H1 (cell line): ENCODE data around the gene DDR2. TPM values are rescaled to one million over a fixed set of nuclear protein-coding genes. Genes with fewer than 3 reads are reported as not detected.

ENCODE experiments used
- CTCF ChIA-PET: fragments of 300-600 bp; sonication (Branson Sonifier 250); formaldehyde crosslinking; loops from one replicate; lab custom pipeline; 2021; ENCODE audit not compliant: partially characterized antibody; lab: Charles Lee
- POLR2A ChIA-PET: fragments of 300-600 bp; sonication (Branson Sonifier 250); formaldehyde crosslinking; loops from one replicate; lab custom pipeline; 2021; ENCODE audit warnings: inconsistent platforms; ENCODE audit not compliant: partially characterized antibody; lab: Charles Lee
- DNase-seq, 2 experiments: peaks; one replicate each; pipeline versions ENCODE4 v3.0.0 to v3.0.0-alpha.2; 2010 to 2022; ENCODE audit warnings: low spot score in 2 of 2, low read depth in 1 of 2, mixed read lengths in 1 of 2
- FAIRE-seq: peaks from 2 replicates; lab custom pipeline; 2011; peaks lifted over from hg19 to GRCh38; lab: Jason Lieb, UNC
- H2AFZ ChIP-seq: 2 replicates; pipeline ENCODE4 v1.8.1; 2012; ENCODE audit warnings: low read length, inconsistent platforms
- H2AK5ac ChIP-seq: 2 replicates; pipeline ENCODE4 v1.6.1; 2013; ENCODE audit warnings: low read depth, low read length
- H2BK120ac ChIP-seq: replicated peaks from 2 replicates; pipeline ENCODE3; 2013; ENCODE audit warnings: low read depth, low read length, inconsistent platforms
- H2BK12ac ChIP-seq: 2 replicates; pipeline ENCODE4 v1.6.1; 2013; ENCODE audit warnings: low read depth, low read length
- H2BK15ac ChIP-seq: 2 replicates; pipeline ENCODE4 v1.6.1; 2013; ENCODE audit warnings: low read length
- H2BK20ac ChIP-seq: 2 replicates; pipeline ENCODE4 v1.6.1; 2013; ENCODE audit warnings: low read length
- H2BK5ac ChIP-seq: 2 replicates; pipeline ENCODE4 v1.6.1; 2013; ENCODE audit warnings: low read depth, low read length
- H3K14ac ChIP-seq: 2 replicates; pipeline ENCODE4 v1.6.1; 2013; ENCODE audit warnings: inconsistent platforms; ENCODE audit not compliant: insufficient read length
- H3K18ac ChIP-seq: 2 replicates; pipeline ENCODE4 v1.6.1; 2013; ENCODE audit warnings: low read length; ENCODE audit errors: extremely low read depth
- H3K23ac ChIP-seq: 2 replicates; pipeline ENCODE4 v1.6.1; 2013; ENCODE audit warnings: inconsistent platforms; ENCODE audit not compliant: insufficient read length
- H3K23me2 ChIP-seq: 2 replicates; pipeline ENCODE4 v1.6.1; 2013; ENCODE audit warnings: low read depth, low read length
- H3K27ac ChIP-seq: 2 replicates; pipeline ENCODE4 v1.6.1; 2011; ENCODE audit warnings: low read depth, low read length, inconsistent platforms
- H3K27me3 ChIP-seq, 4 experiments: replicated peaks in 1 of 4; 1 replicate in 1 of 4; 2 replicates in 3 of 4; pipeline versions ENCODE4 v1.6.1 to v1.8.1; 2011 to 2013; ENCODE audit warnings: low read length in 3 of 4, mild to moderate bottlenecking in 3 of 4, inconsistent platforms in 2 of 4, mixed read lengths in 2 of 4, moderate library complexity in 1 of 4; ENCODE audit not compliant: control insufficient read depth in 3 of 4, insufficient read depth in 3 of 4; ENCODE audit errors: extremely low read depth in 1 of 4
- H3K36me3 ChIP-seq, 4 experiments: 2 replicates each; pipeline versions ENCODE4 v1.6.1 to v1.8.1; 2011 to 2013; ENCODE audit warnings: mild to moderate bottlenecking in 4 of 4, low read length in 3 of 4, moderate library complexity in 2 of 4, control low read depth in 1 of 4, inconsistent platforms in 1 of 4; ENCODE audit not compliant: insufficient read depth in 4 of 4, control insufficient read depth in 2 of 4
- H3K4ac ChIP-seq: replicated peaks from 2 replicates; pipeline ENCODE3; 2013; ENCODE audit warnings: low read length, low read depth, mixed read lengths, inconsistent platforms; ENCODE audit not compliant: insufficient read length
- H3K4me1 ChIP-seq, 4 experiments: replicated peaks in 1 of 4; 1 replicate in 1 of 4; 2 replicates in 3 of 4; pipeline versions ENCODE4 v1.6.1 to v1.8.1; 2011 to 2013; ENCODE audit warnings: low read length in 3 of 4, inconsistent platforms in 2 of 4, mixed read lengths in 1 of 4; ENCODE audit not compliant: insufficient read depth in 4 of 4, control insufficient read depth in 3 of 4
- H3K4me2 ChIP-seq, 2 experiments: 2 replicates each; pipeline versions ENCODE4 v1.6.1 to v1.8.1; 2011 to 2013; ENCODE audit warnings: low read depth in 2 of 2, low read length in 2 of 2, control low read depth in 1 of 2, inconsistent platforms in 1 of 2, mild to moderate bottlenecking in 1 of 2; ENCODE audit not compliant: insufficient read depth in 1 of 2
- H3K4me3 ChIP-seq, 4 experiments: fragments of 200-600, 300-600 bp in 1 of 4; sonication (generic), shearing (Covaris generic), sonication (Bioruptor Twin) in 1 of 4; 2 replicates each; pipeline versions ENCODE4 v1.5.1 to v1.8.1; 2011 to 2016; ENCODE audit warnings: low read length in 4 of 4, low read depth in 3 of 4, control low read depth in 2 of 4, inconsistent platforms in 2 of 4, mild to moderate bottlenecking in 2 of 4, mixed read lengths in 1 of 4, moderate library complexity in 1 of 4; ENCODE audit not compliant: insufficient read depth in 2 of 4; ENCODE audit errors: extremely low read depth in 1 of 4
- H3K56ac ChIP-seq: replicated peaks from 2 replicates; pipeline ENCODE3; 2013; ENCODE audit warnings: low read depth, mild to moderate bottlenecking, mixed read lengths, low read length, inconsistent platforms; ENCODE audit not compliant: insufficient read length
- H3K79me1 ChIP-seq: 2 replicates; pipeline ENCODE4 v1.6.1; 2013; ENCODE audit warnings: low read depth, low read length, control low read depth
- H3K79me2 ChIP-seq, 2 experiments: 2 replicates each; pipeline versions ENCODE4 v1.6.1 to v1.8.1; 2012 to 2013; ENCODE audit warnings: low read length in 2 of 2, mild to moderate bottlenecking in 2 of 2, inconsistent platforms in 1 of 2; ENCODE audit not compliant: insufficient read depth in 2 of 2, control insufficient read depth in 1 of 2
- H3K9ac ChIP-seq, 4 experiments: replicated peaks in 1 of 4; 1 replicate in 1 of 4; 2 replicates in 3 of 4; pipeline versions ENCODE4 v1.6.1 to v1.8.1; 2011 to 2013; ENCODE audit warnings: low read depth in 3 of 4, low read length in 3 of 4, control low read depth in 2 of 4, mild to moderate bottlenecking in 2 of 4, moderate library complexity in 2 of 4, inconsistent platforms in 1 of 4; ENCODE audit errors: extremely low read depth in 1 of 4
- H3K9me3 ChIP-seq, 2 experiments: 2 replicates each; pipeline versions ENCODE4 v1.6.1 to v1.8.1; 2012 to 2013; ENCODE audit warnings: mild to moderate bottlenecking in 2 of 2, moderate library complexity in 2 of 2, control low read depth in 1 of 2, inconsistent platforms in 1 of 2, low read depth in 1 of 2, low read length in 1 of 2, mixed read lengths in 1 of 2; ENCODE audit not compliant: insufficient read depth in 2 of 2
- H4K20me1 ChIP-seq, 2 experiments: replicated peaks in 1 of 2; 2 replicates each; pipeline versions ENCODE3 to v1.8.1; 2011 to 2013; ENCODE audit warnings: inconsistent platforms in 2 of 2, low read length in 2 of 2, mild to moderate bottlenecking in 1 of 2; ENCODE audit not compliant: insufficient read depth in 2 of 2, control insufficient read depth in 1 of 2
- H4K5ac ChIP-seq: 2 replicates; pipeline ENCODE4 v1.6.1; 2013; ENCODE audit warnings: low read length, low read depth, mixed read lengths, inconsistent platforms; ENCODE audit not compliant: insufficient read length
- H4K8ac ChIP-seq: 2 replicates; pipeline ENCODE4 v1.8.0; 2013; ENCODE audit warnings: mild to moderate bottlenecking, moderate library complexity, low read length, inconsistent platforms; ENCODE audit not compliant: insufficient read depth; ENCODE audit errors: extremely low read depth
- H4K91ac ChIP-seq: replicated peaks from 2 replicates; pipeline ENCODE3; 2013; ENCODE audit warnings: low read length, mixed read lengths, inconsistent platforms; ENCODE audit not compliant: insufficient read length
- CBX8 ChIP-seq: fragments of 300-800, 300-1000 bp; sonication (generic); IDR thresholded peaks from 2 replicates; pipeline ENCODE4 v1.7.1; 2016; ENCODE audit warnings: low read depth, low read length, borderline replicate concordance
- EZH2 ChIP-seq: fragments of 200-600 bp; sonication (generic); IDR thresholded peaks from 2 replicates; pipeline ENCODE4 v1.7.1; 2012; ENCODE audit warnings: low read depth, mild to moderate bottlenecking, moderate library complexity, low read length, inconsistent platforms; ENCODE audit not compliant: severe bottlenecking
- POU5F1 ChIP-seq: IDR thresholded peaks from 2 replicates; pipeline ENCODE4 v1.6.1; 2011; ENCODE audit warnings: low read depth, mild to moderate bottlenecking, low read length, moderate library complexity
- SIN3A ChIP-seq, 2 experiments: IDR thresholded peaks in 1 of 2; conservative IDR thresholded peaks in 1 of 2; 2 replicates each; pipeline ENCODE4 v1.6.1; 2011 to 2012; ENCODE audit warnings: low read length in 2 of 2, improper control_type of control experiment in 1 of 2, low read depth in 1 of 2, mild to moderate bottlenecking in 1 of 2
- SIRT6 ChIP-seq: IDR thresholded peaks from one replicate; pipeline ENCODE4 v1.7.1; 2012; ENCODE audit warnings: low read length, inconsistent platforms
- TAF7 ChIP-seq: optimal IDR thresholded peaks from 2 replicates; pipeline ENCODE3; 2011; ENCODE audit warnings: low read depth, mild to moderate bottlenecking, inconsistent platforms, low read length, moderate library complexity, borderline replicate concordance
- TBP ChIP-seq: IDR thresholded peaks from 2 replicates; pipeline ENCODE4 v1.6.1; 2011; ENCODE audit warnings: low read depth, low read length, improper control_type of control experiment
- YY1 ChIP-seq: IDR thresholded peaks from 2 replicates; pipeline ENCODE4 v1.6.1; 2011; ENCODE audit warnings: low read depth, mild to moderate bottlenecking, low read length
- WGBS, 2 experiments: shearing (Covaris generic) in 1 of 2; methylation state at CpG; one replicate each; pipeline versions ENCODE4 v1.1.6 to v1.1.7; 2013 to 2015; ENCODE audit warnings: low lambda C conversion rate in 2 of 2, mixed read lengths in 2 of 2, inconsistent platforms in 1 of 2, low coverage in 1 of 2, missing lambda C conversion rate in 1 of 2; ENCODE audit not compliant: insufficient replicate concordance in 2 of 2, insufficient coverage in 1 of 2, insufficient read length in 1 of 2; ENCODE audit errors: extremely low coverage in 1 of 2, missing lambda C conversion rate in 1 of 2; 5-methylcytosine and 5-hydroxymethylcytosine counted together
- polyA plus RNA-seq, 7 experiments: library from polyadenylated mRNA; depleted of rRNA in 3 of 7; stranded (reverse) in 5 of 7; unstranded in 2 of 7; fragments of >200 nt in 5 of 7; fragments of 200-250 nt in 2 of 7; gene quantifications; 1 replicate in 5 of 7; 2 replicates in 1 of 7; 4 replicates in 1 of 7; pipeline versions ENCODE4 v1.2.1 to v1.2.3, GENCODE V29; 2011 to 2013; ENCODE audit warnings: missing spikeins in 2 of 7, mixed read lengths in 2 of 7
- total RNA-seq: library from RNA; stranded (reverse); fragmentation: NEBNext Ultra II Directional; extraction: Animal tissue kit (Norgen Biotek cat#: 25700); gene quantifications from 2 replicates; pipeline ENCODE4 v1.2.1, GENCODE V29; 2021
- TF ChIP-seq, protein P1 (sequence below), 3 experiments: IDR thresholded peaks; 1 replicate in 2 of 3; 2 replicates in 1 of 3; pipeline versions ENCODE4 v1.5.1 to v1.6.1; 2011; ENCODE audit warnings: low read length in 3 of 3, mild to moderate bottlenecking in 3 of 3, inconsistent platforms in 2 of 3, low read depth in 1 of 3, moderate library complexity in 1 of 3; ENCODE audit not compliant: insufficient read depth in 1 of 3; ENCODE audit errors: control extremely low read depth in 1 of 3

DDR2 gene
- total and polyA plus RNA-seq, 2 of the 8 experiments (the other 6 are each of a cell fraction or from before 2014, with no cell fraction given), result 1.00 to 2.1 TPM

- Histone ChIP-seq H2BK12ac (no peak overlapping the region), H3K4me3 (no peak overlapping the region), H4K91ac (no peak overlapping the region), H3K18ac (no peak overlapping the region), H3K4me1 (no peaks in the 10 kb centered on the region), H2BK20ac (no peak overlapping the region), H2BK120ac (no peak overlapping the region), H2BK15ac (no peak overlapping the region), H3K9ac (no peak overlapping the region), H3K9me3 (peaks cover 8 to 11% of the 10 kb centered on the region in 2 experiments), H3K4ac (no peak overlapping the region), H3K14ac (no peak overlapping the region), H4K8ac (no peak overlapping the region), H3K56ac (no peak overlapping the region), H3K23me2 (no peaks in the 10 kb centered on the region), H2BK5ac (no peak overlapping the region), H3K27ac (no peak overlapping the region), H3K79me2 (no peaks in the 10 kb centered on the region), H3K36me3 (no peaks in the 10 kb centered on the region), H3K23ac (no peak overlapping the region), H4K20me1 (no peaks in the 10 kb centered on the region), H3K4me2 (no peak overlapping the region), H2AFZ (no peak overlapping the region), H4K5ac (no peak overlapping the region), H3K79me1 (no peaks in the 10 kb centered on the region), H2AK5ac (no peak overlapping the region), H3K27me3 (no peaks in the 10 kb centered on the region)
- CTCF ChIA-PET, result interaction anchor here (0.9 to 3.1 kb wide), 3 partner anchors 10 to 182 kb away, joined by 3 to 16 read pairs (median 4); partner anchors contain the start of gene DDR2
- POLR2A ChIA-PET, result interaction anchor here (0.7 kb wide), 1 partner anchor 84 kb away, joined by 3 read pairs; no protein-coding TSS in a partner anchor
- 100% methylated on average over 1 of the region's 1 CpG; no CpG with 5 or more reads in 1 of the 2 experiments for WGBS, 2 experiments
- no peak for DNase-seq
- FAIRE-seq, result no peak
- no peak for TF ChIP-seq TAF7
- no peak for TF ChIP-seq YY1
- no peak for TF ChIP-seq CBX8
- no peak for TF ChIP-seq SIRT6
- TF ChIP-seq SIN3A (conservative IDR thresholded peaks at IDR 0.05 in 1 of 2, IDR thresholded peaks at IDR 0.05 in 1 of 2; ENCODE audit: low read depth in 1 of 2, low read length in 2 of 2), result no peak
- TF ChIP-seq TBP, result no peak
- no peak for TF ChIP-seq POU5F1
- TF ChIP-seq EZH2, result no peak
- TF ChIP-seq, protein P1, sequence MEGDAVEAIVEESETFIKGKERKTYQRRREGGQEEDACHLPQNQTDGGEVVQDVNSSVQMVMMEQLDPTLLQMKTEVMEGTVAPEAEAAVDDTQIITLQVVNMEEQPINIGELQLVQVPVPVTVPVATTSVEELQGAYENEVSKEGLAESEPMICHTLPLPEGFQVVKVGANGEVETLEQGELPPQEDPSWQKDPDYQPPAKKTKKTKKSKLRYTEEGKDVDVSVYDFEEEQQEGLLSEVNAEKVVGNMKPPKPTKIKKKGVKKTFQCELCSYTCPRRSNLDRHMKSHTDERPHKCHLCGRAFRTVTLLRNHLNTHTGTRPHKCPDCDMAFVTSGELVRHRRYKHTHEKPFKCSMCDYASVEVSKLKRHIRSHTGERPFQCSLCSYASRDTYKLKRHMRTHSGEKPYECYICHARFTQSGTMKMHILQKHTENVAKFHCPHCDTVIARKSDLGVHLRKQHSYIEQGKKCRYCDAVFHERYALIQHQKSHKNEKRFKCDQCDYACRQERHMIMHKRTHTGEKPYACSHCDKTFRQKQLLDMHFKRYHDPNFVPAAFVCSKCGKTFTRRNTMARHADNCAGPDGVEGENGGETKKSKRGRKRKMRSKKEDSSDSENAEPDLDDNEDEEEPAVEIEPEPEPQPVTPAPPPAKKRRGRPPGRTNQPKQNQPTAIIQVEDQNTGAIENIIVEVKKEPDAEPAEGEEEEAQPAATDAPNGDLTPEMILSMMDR (IDR thresholded peaks at IDR 0.05; ENCODE audit: control extremely low read depth in 1 of 3, insufficient read depth in 1 of 3, low read depth in 1 of 3, low read length in 3 of 3), result no peak
These were observed 14.8 kb upstream of the DDR2 start for GRCh38 chr1:162617513-162617912.
